PFSK-1 (cell line): Measurements from ENCODE around the gene POC1A.

Experiments
- FOXP2 ChIP-seq: optimal IDR thresholded peaks from 2 replicates; pipeline ENCODE3; 2011; ENCODE audit warnings: borderline replicate concordance, control low read depth, inconsistent platforms; ENCODE audit not compliant: insufficient read depth; ENCODE audit errors: extremely low read length, extremely low read depth
- POLR2AphosphoS5 ChIP-seq: IDR thresholded peaks from 2 replicates; pipeline ENCODE4 v1.6.1; 2012; ENCODE audit warnings: low read depth, mild to moderate bottlenecking, control low read depth, low read length, moderate library complexity
- SIN3A ChIP-seq: IDR thresholded peaks from 2 replicates; pipeline ENCODE4 v1.6.1; 2012; ENCODE audit warnings: mild to moderate bottlenecking, low read length, moderate library complexity, borderline replicate concordance; ENCODE audit not compliant: insufficient read depth
- TAF1 ChIP-seq: IDR thresholded peaks from 2 replicates; pipeline ENCODE4 v1.6.1; 2012; ENCODE audit warnings: low read length, control low read depth, borderline replicate concordance; ENCODE audit not compliant: insufficient read depth
- TF ChIP-seq, protein P1 (sequence below), 2 experiments: IDR thresholded peaks; 2 replicates each; pipeline versions ENCODE4 v1.6.1 to v1.8.0; 2011 to 2012; ENCODE audit warnings: low read depth in 2 of 2, low read length in 2 of 2, control low read depth in 1 of 2, inconsistent platforms in 1 of 2, mild to moderate bottlenecking in 1 of 2, moderate library complexity in 1 of 2; ENCODE audit not compliant: insufficient read depth in 1 of 2

Gene POC1A

DNA sequence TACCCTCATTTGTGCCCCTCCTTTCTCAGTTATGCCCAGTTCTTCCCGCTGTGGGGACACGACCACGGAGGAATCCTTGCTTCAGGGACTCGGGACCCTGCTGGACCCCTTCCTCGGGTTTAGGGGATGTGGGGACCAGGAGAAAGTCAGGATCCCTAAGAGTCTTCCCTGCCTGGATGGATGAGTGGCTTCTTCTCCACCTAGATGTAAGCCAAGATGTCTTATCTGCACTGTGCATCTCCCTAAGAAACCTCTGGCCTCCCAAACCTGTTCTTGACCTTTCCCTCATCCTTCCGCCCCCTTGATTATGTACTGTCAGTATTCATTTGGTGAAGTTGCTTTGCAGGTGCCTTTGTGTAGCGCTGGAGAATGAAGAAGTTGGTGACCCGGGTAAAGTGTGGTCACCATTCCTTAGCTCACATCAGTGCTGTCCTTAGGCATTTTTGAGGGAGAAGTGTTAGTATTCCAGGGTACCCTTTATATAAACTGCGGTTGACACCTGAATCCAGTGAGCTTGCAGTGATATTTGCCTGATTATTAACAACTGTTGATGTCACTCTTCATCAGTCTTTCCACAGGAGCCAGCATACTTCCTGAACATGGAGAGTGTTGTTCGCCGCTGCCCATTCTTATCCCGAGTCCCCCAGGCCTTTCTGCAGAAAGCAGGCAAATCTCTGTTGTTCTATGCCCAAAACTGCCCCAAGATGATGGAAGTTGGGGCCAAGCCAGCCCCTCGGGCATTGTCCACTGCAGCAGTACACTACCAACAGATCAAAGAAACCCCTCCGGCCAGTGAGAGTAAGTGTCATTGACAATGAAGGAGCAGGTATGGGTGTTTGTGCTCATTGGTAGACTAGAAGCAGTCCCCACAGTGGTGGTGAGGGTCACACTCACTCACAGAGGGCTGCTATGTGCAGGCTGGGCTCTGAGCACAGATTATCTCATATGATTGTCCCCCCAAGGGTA, 44.7 kb upstream of the POC1A start:
- TF ChIP-seq, protein P1, sequence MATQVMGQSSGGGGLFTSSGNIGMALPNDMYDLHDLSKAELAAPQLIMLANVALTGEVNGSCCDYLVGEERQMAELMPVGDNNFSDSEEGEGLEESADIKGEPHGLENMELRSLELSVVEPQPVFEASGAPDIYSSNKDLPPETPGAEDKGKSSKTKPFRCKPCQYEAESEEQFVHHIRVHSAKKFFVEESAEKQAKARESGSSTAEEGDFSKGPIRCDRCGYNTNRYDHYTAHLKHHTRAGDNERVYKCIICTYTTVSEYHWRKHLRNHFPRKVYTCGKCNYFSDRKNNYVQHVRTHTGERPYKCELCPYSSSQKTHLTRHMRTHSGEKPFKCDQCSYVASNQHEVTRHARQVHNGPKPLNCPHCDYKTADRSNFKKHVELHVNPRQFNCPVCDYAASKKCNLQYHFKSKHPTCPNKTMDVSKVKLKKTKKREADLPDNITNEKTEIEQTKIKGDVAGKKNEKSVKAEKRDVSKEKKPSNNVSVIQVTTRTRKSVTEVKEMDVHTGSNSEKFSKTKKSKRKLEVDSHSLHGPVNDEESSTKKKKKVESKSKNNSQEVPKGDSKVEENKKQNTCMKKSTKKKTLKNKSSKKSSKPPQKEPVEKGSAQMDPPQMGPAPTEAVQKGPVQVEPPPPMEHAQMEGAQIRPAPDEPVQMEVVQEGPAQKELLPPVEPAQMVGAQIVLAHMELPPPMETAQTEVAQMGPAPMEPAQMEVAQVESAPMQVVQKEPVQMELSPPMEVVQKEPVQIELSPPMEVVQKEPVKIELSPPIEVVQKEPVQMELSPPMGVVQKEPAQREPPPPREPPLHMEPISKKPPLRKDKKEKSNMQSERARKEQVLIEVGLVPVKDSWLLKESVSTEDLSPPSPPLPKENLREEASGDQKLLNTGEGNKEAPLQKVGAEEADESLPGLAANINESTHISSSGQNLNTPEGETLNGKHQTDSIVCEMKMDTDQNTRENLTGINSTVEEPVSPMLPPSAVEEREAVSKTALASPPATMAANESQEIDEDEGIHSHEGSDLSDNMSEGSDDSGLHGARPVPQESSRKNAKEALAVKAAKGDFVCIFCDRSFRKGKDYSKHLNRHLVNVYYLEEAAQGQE (IDR thresholded peaks at IDR 0.05; ENCODE audit: insufficient read depth in 1 of 2, low read depth in 2 of 2, low read length in 2 of 2), result no peak
- no peak for TF ChIP-seq SIN3A
- TF ChIP-seq FOXP2, result no peak
- TF ChIP-seq POLR2AphosphoS5, result no peak
- TF ChIP-seq TAF1, result no peak

GRCh38 chr3:52197842-52198625, 43.8 kb upstream of the POC1A start, which contains the start of gene ALAS1:
Gene ALAS1 (plus strand): TSS chr3:52198160. CDS start chr3:52199242, 1,082 bp downstream.
- TF ChIP-seq SIN3A (no peak), POLR2AphosphoS5 (peak; percentile 95), TAF1 (0 out of 2 replicates have a peak, but pooled peaks have one; percentile 56), FOXP2 (peak; percentile 71)
- TF ChIP-seq, protein P1 (IDR thresholded peaks at IDR 0.05; ENCODE audit: insufficient read depth in 1 of 2, low read depth in 2 of 2, low read length in 2 of 2), result 0 out of 4 replicates have a peak, but pooled peaks of 1 of the 2 experiments have one; percentile 19

DNA sequence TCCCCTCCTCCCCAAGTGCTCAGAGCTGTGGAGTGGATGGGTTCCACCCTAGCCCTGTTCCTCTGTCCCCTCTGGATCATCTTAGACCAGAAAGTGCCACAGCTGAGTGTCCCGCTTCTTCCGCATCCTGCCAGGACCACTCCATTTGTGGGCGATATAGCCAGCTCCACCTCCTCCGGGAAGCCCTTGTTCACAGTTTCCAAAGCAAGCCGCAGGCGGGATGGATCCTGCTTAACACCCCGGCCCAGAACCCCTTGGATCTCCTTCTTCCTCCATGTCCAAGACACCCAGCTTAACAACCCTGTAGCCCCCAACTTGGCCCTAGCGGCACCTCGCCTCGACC, 43.2 kb upstream of the POC1A start:
- TF ChIP-seq SIN3A (no peak), FOXP2 (no peak), POLR2AphosphoS5 (no peak), TAF1 (no peak)
- TF ChIP-seq, protein P1 (IDR thresholded peaks at IDR 0.05; ENCODE audit: insufficient read depth in 1 of 2, low read depth in 2 of 2, low read length in 2 of 2), result no peak

DNA sequence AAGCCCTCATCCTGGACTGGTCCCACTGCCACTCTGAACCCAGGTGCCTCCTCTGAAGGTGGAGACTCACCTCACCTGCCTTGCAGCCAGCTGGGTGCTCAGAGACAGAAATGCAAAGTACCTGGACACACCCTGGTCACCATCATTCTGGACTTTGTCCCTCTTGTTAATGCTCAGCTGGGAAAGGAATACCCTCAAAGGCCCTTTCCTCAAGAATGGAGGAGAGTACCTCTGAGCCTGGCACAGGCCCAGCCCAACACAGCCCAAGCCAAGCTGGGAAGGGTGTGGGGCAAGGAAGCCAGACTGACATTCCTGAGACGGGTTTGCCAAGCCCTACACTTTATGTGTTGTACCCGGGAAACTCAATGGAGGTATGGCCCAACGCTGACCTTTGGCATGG, 42.8 kb upstream of the POC1A start:
- TF ChIP-seq TAF1 (no peak), SIN3A (no peak), FOXP2 (no peak), POLR2AphosphoS5 (no peak)
- TF ChIP-seq, protein P1 (IDR thresholded peaks at IDR 0.05; ENCODE audit: insufficient read depth in 1 of 2, low read depth in 2 of 2, low read length in 2 of 2), result no peak
